HepG2 (cell line): Measurements from ENCODE around the gene SGPL1. TPM values are rescaled to one million over a fixed set of nuclear protein-coding genes. Genes with fewer than 3 reads are reported as not detected.

Source experiments
- ATAD3A ChIP-seq: sonication (generic); formaldehyde crosslinking; IDR thresholded peaks from 2 replicates; pipeline ENCODE4 v1.4.0; 2020; ENCODE audit warnings: missing genetic modification reagents
- CEBPG ChIP-seq: IDR thresholded peaks from 2 replicates; pipeline ENCODE4 v1.6.1; 2016
- KIAA2018 ChIP-seq: sonication (generic); formaldehyde crosslinking; IDR thresholded peaks from 2 replicates; pipeline ENCODE4 v1.5.0; 2020; ENCODE audit warnings: mild to moderate bottlenecking, missing genetic modification reagents, borderline replicate concordance
- ZNF574 ChIP-seq: sonication (generic); formaldehyde crosslinking; IDR thresholded peaks from 2 replicates; pipeline ENCODE4 v1.4.0; 2020; ENCODE audit warnings: missing genetic modification reagents
- polyA plus RNA-seq, 8 experiments: library from polyadenylated mRNA; depleted of rRNA in 3 of 8; stranded (reverse) in 7 of 8; unstranded in 1 of 8; fragments of >200 nt; fragmentation: Illumina TruSeq in 4 of 8; extraction: Trizol in 4 of 8; gene quantifications; 2 replicates each; pipeline versions ENCODE4 v1.2.1 to v1.2.3, GENCODE V29; 2011 to 2016; ENCODE audit warnings: low read depth in 4 of 8, missing spikeins in 1 of 8, mixed read lengths in 1 of 8; ENCODE audit not compliant: insufficient read depth in 1 of 8
- total RNA-seq, 5 experiments: library from RNA; depleted of rRNA; stranded (reverse); fragments of >200 nt; fragmentation: Illumina TruSeq; extraction: Trizol; gene quantifications; 2 replicates each; pipeline ENCODE4 v1.2.3, GENCODE V29; 2016; ENCODE audit warnings: low read depth in 1 of 5
- TF ChIP-seq, protein P1 (sequence below): sonication (generic); formaldehyde crosslinking; IDR thresholded peaks from 2 replicates; pipeline ENCODE4 v1.4.0; 2020; ENCODE audit warnings: mild to moderate bottlenecking, missing genetic modification reagents
- TF ChIP-seq, protein P2 (sequence below): IDR thresholded peaks from 2 replicates; pipeline ENCODE4 v1.6.1; 2016; ENCODE audit warnings: low read depth
- TF ChIP-seq, protein P3 (sequence below): sonication (generic); formaldehyde crosslinking; IDR thresholded peaks from 2 replicates; pipeline ENCODE4 v1.4.0; 2020; ENCODE audit warnings: mild to moderate bottlenecking, missing genetic modification reagents
- TF ChIP-seq, protein P4 (sequence below): IDR thresholded peaks from 2 replicates; pipeline ENCODE4 v1.4.0; 2020; ENCODE audit warnings: mild to moderate bottlenecking, missing genetic modification reagents

The SGPL1 gene
- total and polyA plus RNA-seq, 2 of the 13 experiments (the other 11 are each of a cell fraction or from before 2014, with no cell fraction given): 17.6 to 25.0 TPM

GRCh38 chr10:70851597-70852475 is 36.1 kb downstream of the SGPL1 start (continued):
- no peak for TF ChIP-seq KIAA2018 (CRISPR knock-in tag)
- TF ChIP-seq, protein P1, sequence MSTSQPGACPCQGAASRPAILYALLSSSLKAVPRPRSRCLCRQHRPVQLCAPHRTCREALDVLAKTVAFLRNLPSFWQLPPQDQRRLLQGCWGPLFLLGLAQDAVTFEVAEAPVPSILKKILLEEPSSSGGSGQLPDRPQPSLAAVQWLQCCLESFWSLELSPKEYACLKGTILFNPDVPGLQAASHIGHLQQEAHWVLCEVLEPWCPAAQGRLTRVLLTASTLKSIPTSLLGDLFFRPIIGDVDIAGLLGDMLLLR (CRISPR knock-in tag): no peak
- TF ChIP-seq ZNF574 (CRISPR knock-in tag): peak; percentile 36; the same call in 1 of the 2 replicates
- TF ChIP-seq ATAD3A (CRISPR knock-in tag): no peak
- TF ChIP-seq, protein P2, sequence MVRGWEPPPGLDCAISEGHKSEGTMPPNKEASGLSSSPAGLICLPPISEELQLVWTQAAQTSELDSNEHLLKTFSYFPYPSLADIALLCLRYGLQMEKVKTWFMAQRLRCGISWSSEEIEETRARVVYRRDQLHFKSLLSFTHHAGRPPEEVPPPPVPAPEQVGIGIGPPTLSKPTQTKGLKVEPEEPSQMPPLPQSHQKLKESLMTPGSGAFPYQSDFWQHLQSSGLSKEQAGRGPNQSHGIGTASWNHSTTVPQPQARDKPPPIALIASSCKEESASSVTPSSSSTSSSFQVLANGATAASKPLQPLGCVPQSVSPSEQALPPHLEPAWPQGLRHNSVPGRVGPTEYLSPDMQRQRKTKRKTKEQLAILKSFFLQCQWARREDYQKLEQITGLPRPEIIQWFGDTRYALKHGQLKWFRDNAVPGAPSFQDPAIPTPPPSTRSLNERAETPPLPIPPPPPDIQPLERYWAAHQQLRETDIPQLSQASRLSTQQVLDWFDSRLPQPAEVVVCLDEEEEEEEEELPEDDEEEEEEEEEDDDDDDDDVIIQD (CRISPR knock-in tag): peak; percentile 67
- peak; percentile 55 for TF ChIP-seq CEBPG
- TF ChIP-seq, protein P3, sequence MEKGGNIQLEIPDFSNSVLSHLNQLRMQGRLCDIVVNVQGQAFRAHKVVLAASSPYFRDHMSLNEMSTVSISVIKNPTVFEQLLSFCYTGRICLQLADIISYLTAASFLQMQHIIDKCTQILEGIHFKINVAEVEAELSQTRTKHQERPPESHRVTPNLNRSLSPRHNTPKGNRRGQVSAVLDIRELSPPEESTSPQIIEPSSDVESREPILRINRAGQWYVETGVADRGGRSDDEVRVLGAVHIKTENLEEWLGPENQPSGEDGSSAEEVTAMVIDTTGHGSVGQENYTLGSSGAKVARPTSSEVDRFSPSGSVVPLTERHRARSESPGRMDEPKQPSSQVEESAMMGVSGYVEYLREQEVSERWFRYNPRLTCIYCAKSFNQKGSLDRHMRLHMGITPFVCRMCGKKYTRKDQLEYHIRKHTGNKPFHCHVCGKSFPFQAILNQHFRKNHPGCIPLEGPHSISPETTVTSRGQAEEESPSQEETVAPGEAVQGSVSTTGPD (CRISPR knock-in tag): peak; percentile 86
- TF ChIP-seq, protein P4, sequence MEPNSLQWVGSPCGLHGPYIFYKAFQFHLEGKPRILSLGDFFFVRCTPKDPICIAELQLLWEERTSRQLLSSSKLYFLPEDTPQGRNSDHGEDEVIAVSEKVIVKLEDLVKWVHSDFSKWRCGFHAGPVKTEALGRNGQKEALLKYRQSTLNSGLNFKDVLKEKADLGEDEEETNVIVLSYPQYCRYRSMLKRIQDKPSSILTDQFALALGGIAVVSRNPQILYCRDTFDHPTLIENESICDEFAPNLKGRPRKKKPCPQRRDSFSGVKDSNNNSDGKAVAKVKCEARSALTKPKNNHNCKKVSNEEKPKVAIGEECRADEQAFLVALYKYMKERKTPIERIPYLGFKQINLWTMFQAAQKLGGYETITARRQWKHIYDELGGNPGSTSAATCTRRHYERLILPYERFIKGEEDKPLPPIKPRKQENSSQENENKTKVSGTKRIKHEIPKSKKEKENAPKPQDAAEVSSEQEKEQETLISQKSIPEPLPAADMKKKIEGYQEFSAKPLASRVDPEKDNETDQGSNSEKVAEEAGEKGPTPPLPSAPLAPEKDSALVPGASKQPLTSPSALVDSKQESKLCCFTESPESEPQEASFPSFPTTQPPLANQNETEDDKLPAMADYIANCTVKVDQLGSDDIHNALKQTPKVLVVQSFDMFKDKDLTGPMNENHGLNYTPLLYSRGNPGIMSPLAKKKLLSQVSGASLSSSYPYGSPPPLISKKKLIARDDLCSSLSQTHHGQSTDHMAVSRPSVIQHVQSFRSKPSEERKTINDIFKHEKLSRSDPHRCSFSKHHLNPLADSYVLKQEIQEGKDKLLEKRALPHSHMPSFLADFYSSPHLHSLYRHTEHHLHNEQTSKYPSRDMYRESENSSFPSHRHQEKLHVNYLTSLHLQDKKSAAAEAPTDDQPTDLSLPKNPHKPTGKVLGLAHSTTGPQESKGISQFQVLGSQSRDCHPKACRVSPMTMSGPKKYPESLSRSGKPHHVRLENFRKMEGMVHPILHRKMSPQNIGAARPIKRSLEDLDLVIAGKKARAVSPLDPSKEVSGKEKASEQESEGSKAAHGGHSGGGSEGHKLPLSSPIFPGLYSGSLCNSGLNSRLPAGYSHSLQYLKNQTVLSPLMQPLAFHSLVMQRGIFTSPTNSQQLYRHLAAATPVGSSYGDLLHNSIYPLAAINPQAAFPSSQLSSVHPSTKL (CRISPR knock-in tag): peak; percentile 77
